GM19351 (cell line): ENCODE results near the gene ACP5.
"Not testable (repeated sequence)": the region's sequence is repeated elsewhere in the genome, so short reads cannot be mapped to it uniquely, and the experiment has no call there.

Experiments
- ATAC-seq: cut with Tn5 transposase; IDR thresholded peaks from one replicate; pipeline ENCODE4 v1.9.1; 2021; ENCODE audit warnings: mild to moderate bottlenecking, moderate library complexity; ENCODE audit not compliant: unreplicated experiment

The ACP5 gene

GRCh38 chr19:11577451-11578257, at the start of gene ACP5:
Gene ACP5 (minus strand): TSS chr19:11577645. CDS start chr19:11577317, 328 bp downstream.
- ATAC-seq = no peak

- no peak for ATAC-seq
Observed at GRCh38 chr19:11626252-11626651, 48.8 kb upstream of the ACP5 start.

GRCh38 chr19:11624069-11624463, 46.6 kb upstream of the ACP5 start:
- no peak for ATAC-seq

- ATAC-seq = not testable (repeated sequence)
Observed at GRCh38 chr19:11622401-11622800, 45.0 kb upstream of the ACP5 start.

- ATAC-seq = no peak
Observed at GRCh38 chr19:11620553-11620952, 43.1 kb upstream of the ACP5 start.

- ATAC-seq = no peak
Observed at GRCh38 chr19:11617180-11618062, 40.0 kb upstream of the ACP5 start.

GRCh38 chr19:11612816-11613511, 35.5 kb upstream of the ACP5 start:
- ATAC-seq = no peak

- no peak for ATAC-seq
Observed at GRCh38 chr19:11611730-11612129, 34.3 kb upstream of the ACP5 start.

- no peak for ATAC-seq
Observed at GRCh38 chr19:11606484-11606883, 29.0 kb upstream of the ACP5 start.

- not testable (repeated sequence) for ATAC-seq
Observed at GRCh38 chr19:11599704-11600103, 22.3 kb upstream of the ACP5 start.

GRCh38 chr19:11598746-11599145, 21.3 kb upstream of the ACP5 start:
- no peak for ATAC-seq

- ATAC-seq = no peak
Observed at GRCh38 chr19:11598103-11598483, 20.6 kb upstream of the ACP5 start.

- peak; percentile 98 for ATAC-seq
Observed at GRCh38 chr19:11597202-11598102, 20.0 kb upstream of the ACP5 start, which contains the start of gene ZNF627. Gene ZNF627 (plus strand): TSS chr19:11597483. CDS start chr19:11597628, 145 bp downstream.

GRCh38 chr19:11596156-11596555, 18.7 kb upstream of the ACP5 start:
- no peak for ATAC-seq

GRCh38 chr19:11594084-11594483, 16.6 kb upstream of the ACP5 start:
- ATAC-seq = no peak

- ATAC-seq = no peak
Observed at GRCh38 chr19:11587975-11588631, 10.7 kb upstream of the ACP5 start.

- ATAC-seq = no peak
Observed at GRCh38 chr19:11587302-11587974, 10.0 kb upstream of the ACP5 start.

GRCh38 chr19:11586331-11586730, 8.9 kb upstream of the ACP5 start:
- no peak for ATAC-seq

- ATAC-seq = peak; percentile 70
Observed at GRCh38 chr19:11581740-11582139, 4.3 kb upstream of the ACP5 start.
